DND-41 (cell line): ENCODE data around the gene TMEM208.

Experiments
- EZH2 ChIP-seq: IDR thresholded peaks from 3 replicates; pipeline ENCODE4 v1.6.1; 2012; ENCODE audit warnings: borderline replicate concordance, low read depth, mild to moderate bottlenecking, moderate library complexity, low read length, inconsistent platforms; ENCODE audit not compliant: severe bottlenecking
- TF ChIP-seq, protein P1 (sequence below): IDR thresholded peaks from 2 replicates; pipeline ENCODE4 v1.5.1; 2012; ENCODE audit warnings: borderline replicate concordance, low read length, moderate library complexity, mild to moderate bottlenecking; ENCODE audit not compliant: poor library complexity, severe bottlenecking; ENCODE audit errors: extremely low read depth

GRCh38 chr16:67228905-67229304 lies 2.0 kb downstream of the TMEM208 start:
- TF ChIP-seq, protein P1, sequence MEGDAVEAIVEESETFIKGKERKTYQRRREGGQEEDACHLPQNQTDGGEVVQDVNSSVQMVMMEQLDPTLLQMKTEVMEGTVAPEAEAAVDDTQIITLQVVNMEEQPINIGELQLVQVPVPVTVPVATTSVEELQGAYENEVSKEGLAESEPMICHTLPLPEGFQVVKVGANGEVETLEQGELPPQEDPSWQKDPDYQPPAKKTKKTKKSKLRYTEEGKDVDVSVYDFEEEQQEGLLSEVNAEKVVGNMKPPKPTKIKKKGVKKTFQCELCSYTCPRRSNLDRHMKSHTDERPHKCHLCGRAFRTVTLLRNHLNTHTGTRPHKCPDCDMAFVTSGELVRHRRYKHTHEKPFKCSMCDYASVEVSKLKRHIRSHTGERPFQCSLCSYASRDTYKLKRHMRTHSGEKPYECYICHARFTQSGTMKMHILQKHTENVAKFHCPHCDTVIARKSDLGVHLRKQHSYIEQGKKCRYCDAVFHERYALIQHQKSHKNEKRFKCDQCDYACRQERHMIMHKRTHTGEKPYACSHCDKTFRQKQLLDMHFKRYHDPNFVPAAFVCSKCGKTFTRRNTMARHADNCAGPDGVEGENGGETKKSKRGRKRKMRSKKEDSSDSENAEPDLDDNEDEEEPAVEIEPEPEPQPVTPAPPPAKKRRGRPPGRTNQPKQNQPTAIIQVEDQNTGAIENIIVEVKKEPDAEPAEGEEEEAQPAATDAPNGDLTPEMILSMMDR, result no peak
- no peak for TF ChIP-seq EZH2
